Aortic smooth muscle cell (primary cell): ENCODE measurements around the gene SCN3A. TPM values are rescaled to one million over a fixed set of nuclear protein-coding genes. Genes with fewer than 3 reads are reported as not detected.

Experiments used
- total RNA-seq: library from RNA; depleted of rRNA; stranded (reverse); fragments of >200 nt; gene quantifications from 2 replicates; pipeline ENCODE4 v1.2.3, GENCODE V29; 2014

SCN3A gene
- 0.13 and 0.62 TPM in 2 replicates for total RNA-seq

GRCh38 chr2:165203689-165204559 lies at the start of gene SCN3A:
TSS of gene SCN3A (minus strand) at chr2:165204050. CDS start at chr2:165176394, 27,656 bp downstream.

GRCh38 chr2:165239230-165239629 lies 35.4 kb upstream of the SCN3A start, which contains the start of gene SCN2A:
TSS of gene SCN2A (plus strand) at chr2:165239414. CDS start at chr2:165295824, 56,410 bp downstream.

Other genes with a start within 250 kb of the SCN3A start
- gene SLC38A11, start 248.5 kb downstream of the SCN3A start, total RNA-seq, result 0.06 TPM in 1 of 2 replicates, not detected in the other
- 1.4 and 2.4 TPM in 2 replicates for gene SCN2A, start 35.4 kb upstream of the SCN3A start, total RNA-seq